Heart right ventricle (tissue), 16 donors: Measurements from ENCODE around the gene SELENOH. TPM values are rescaled to one million over a fixed set of nuclear protein-coding genes. Genes with fewer than 3 reads are reported as not detected.
A peak's percentile ranks its signal among the peaks of the same experiment; 100 is the strongest.
"Not testable (repeated sequence)": the region's sequence is repeated elsewhere in the genome, so short reads cannot be mapped to it uniquely, and the experiment has no call there.

Source experiments
- ATAC-seq, 8 donors: fragments of 200-7000 bp; cut with Tn5 transposase; one replicate each; pipeline ENCODE4 v1.9.1; 2020; ENCODE audit warnings: mild to moderate bottlenecking in 8 of 8, moderate library complexity in 8 of 8, moderate number of reproducible peaks in 1 of 8
- DNase-seq, 2 donors: peaks; one replicate each; pipeline ENCODE4 v3.0.0-alpha.2; 2020
- H3K27ac ChIP-seq, 10 donors: fragments of 200-600 bp; sonication (generic) in 2 of 10; one replicate each; pipeline versions ENCODE4 v1.5.0 to v1.8.0; 2020 to 2022; ENCODE audit warnings: mild to moderate bottlenecking in 3 of 10
- H3K27me3 ChIP-seq, 7 donors: fragments of 200-600 bp; one replicate each; pipeline ENCODE4 v1.8.0; 2021 to 2022; ENCODE audit warnings: mild to moderate bottlenecking in 2 of 7
- H3K36me3 ChIP-seq, 9 donors: fragments of 200-600 bp; sonication (generic) in 1 of 9; one replicate each; pipeline versions ENCODE4 v1.5.0 to v1.8.0; 2020 to 2022; ENCODE audit warnings: mild to moderate bottlenecking in 2 of 9
- H3K4me1 ChIP-seq, 9 donors: fragments of 200-600 bp; sonication (generic) in 1 of 9; one replicate each; pipeline versions ENCODE4 v1.5.0 to v1.8.0; 2020 to 2022; ENCODE audit warnings: mild to moderate bottlenecking in 4 of 9
- H3K4me3 ChIP-seq, 10 donors: fragments of 200-600 bp; sonication (generic) in 2 of 10; one replicate each; pipeline versions ENCODE4 v1.5.0 to v1.8.0; 2020 to 2022; ENCODE audit warnings: mild to moderate bottlenecking in 7 of 10, moderate library complexity in 2 of 10
- H3K9me3 ChIP-seq, 11 donors: fragments of 200-600 bp in 10 of 11; sonication (generic) in 2 of 11; one replicate each; pipeline versions ENCODE4 v1.5.0 to v1.8.0; 2013 to 2022; ENCODE audit warnings: mild to moderate bottlenecking in 2 of 11, control low read depth in 1 of 11, moderate library complexity in 1 of 11
- WGBS, 2 donors: extraction: QIAGEN DNeasy Blood & Tissue Kit; methylation state at CpG; one replicate each; pipeline ENCODE4 v1.1.7; 2013; ENCODE audit warnings: inconsistent platforms in 1 of 2; 5-methylcytosine and 5-hydroxymethylcytosine counted together
- intact Hi-C, 10 donors: fragments of 100-400 bp; cut with DNase I; formaldehyde crosslinking; loops; one replicate each; pipeline versions ENCODE4 v1.11.1 to v1.14.2; 2022
- polyA plus RNA-seq, 2 donors: library from polyadenylated mRNA; stranded (reverse); fragments of 200-250 nt; gene quantifications; one replicate each; pipeline ENCODE4 v1.2.3, GENCODE V29; 2013
- total RNA-seq, 10 donors: library from RNA; stranded (reverse); fragmentation: NEBNext Ultra II Directional in 3 of 10; extraction: Animal tissue kit (Norgen Biotek cat#: 25700) in 3 of 10; gene quantifications; one replicate each; pipeline versions ENCODE4 v1.2.1 to v1.2.4, GENCODE V29; 2021 to 2023
- TF ChIP-seq, protein P1 (sequence below), 9 donors: fragments of 200-600 bp; sonication (generic) in 2 of 9; IDR thresholded peaks; one replicate each; pipeline versions ENCODE4 v1.5.0 to v1.8.0; 2021 to 2022; ENCODE audit warnings: antibody characterized with exemption in 9 of 9, mild to moderate bottlenecking in 5 of 9, moderate library complexity in 1 of 9
- donor health status: Arrhythmogenic right ventricular cardiomyopathy.
- donor health status: ischemic (EF 13 %, LVEDD 7.1; RV severe dilation, severe dysfunction).
- donor health status: healthy with polysubstance abuse.
- donor health status: DM: no; HTN: yes; CAD: no.
- donor health status: DM: no; HTN: no; CAD: no.
- donor health status: ischemic (EF 25% LVEDD 6.9; RV normal size, moderate dysfunction).
- donor health status: ischemic (EF 25% LVEDD 5.7; RV mildly dilated, moderate dysfunction).
- donor health status: healthy.
- donor health status: DM: yes; HTN: yes; CAD: no.
- donor health status: Ischemic cardiomyopathy.
- donor health status: ischemic (EF 35%, LVEDD 5.7; RV mildly dilated, moderate dysfunction).
- donor health status: nonischemic (EF 11% LVEDD 7.7; RV severe dilation, severe dysfunction).
- donor health status: DM: yes; HTN: yes; CAD: no.
- donor health status: PGD.
- donor health status: ischemic (EF 29% LVEDD 5.4; RV normal size, mild dysfunction).
- donor health status: nonischemic (EF 23%, LVEDD 6.1; RV moderate dilation, normal function).

SELENOH gene
- total and polyA plus RNA-seq, 12 donors: 69.8 to 99.0 (median 77.5) TPM

DNA sequence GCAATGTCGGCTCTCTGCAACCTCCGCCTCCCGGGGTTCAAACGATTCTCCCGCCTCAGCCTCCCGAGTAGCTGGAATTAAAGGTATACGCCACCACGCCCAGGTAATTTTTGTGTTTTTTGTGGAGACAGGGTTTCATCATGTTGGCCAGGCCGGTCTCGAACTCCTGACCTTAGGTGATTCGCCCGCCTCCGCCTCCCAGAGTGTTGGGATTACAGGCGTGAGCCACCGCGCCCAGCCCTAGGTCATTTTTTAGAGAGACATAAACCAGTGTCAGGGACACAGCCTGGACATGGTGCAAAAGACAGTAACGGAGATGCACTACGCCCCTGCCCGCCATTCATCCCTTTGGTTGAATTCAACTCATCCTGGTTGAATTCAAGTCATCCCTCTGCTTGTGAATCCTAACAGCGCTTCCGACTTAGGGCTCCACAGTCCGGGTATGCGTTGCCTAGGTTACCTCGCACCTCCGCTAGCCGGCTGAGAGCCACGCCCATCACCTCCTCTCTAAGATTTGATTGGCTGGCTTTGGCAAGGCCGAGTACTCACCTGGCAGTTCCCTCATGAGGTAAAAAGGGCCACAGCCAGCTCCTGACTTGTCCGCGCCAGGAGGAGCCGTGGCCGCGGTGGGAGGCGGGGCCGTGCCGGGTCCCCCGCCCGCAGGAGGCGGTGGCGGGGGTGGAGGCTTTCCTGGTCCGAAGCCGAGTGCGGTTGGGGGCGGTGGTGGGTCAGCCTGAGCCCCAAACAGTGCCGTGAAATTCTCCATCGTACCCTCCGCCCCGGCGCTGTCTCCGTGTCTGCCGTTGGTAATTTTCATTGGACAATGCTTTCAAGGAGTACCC, 29.7 kb upstream of the SELENOH start, which contains the start of gene MED19:
Gene MED19 (minus strand): TSS at position 802 of the 842 bp plus-strand sequence. CDS start 36 bp downstream, at position 766.
- intact Hi-C loops: loop anchor here in 4 of 10 donors (1.0 to 5.0 kb wide), 4 partner anchors 29 to 89 kb away; partner anchors contain the start of gene ZDHHC5 (in 3 of the 4)
- H3K9me3 ChIP-seq: no peaks in the 10 kb centered on the region
- ATAC-seq (peak in 7 of 8 donors; percentile 25 to 61 (median 52)), DNase-seq (peak; percentile 54 to 73)
- WGBS, 2 donors: 5 to 9% methylated on average over 51 of the region's 51 CpGs
- peak within 1 kb of the TSS; percentile 75 to 95 (median 90) for H3K27ac ChIP-seq
- TF ChIP-seq, protein P1, sequence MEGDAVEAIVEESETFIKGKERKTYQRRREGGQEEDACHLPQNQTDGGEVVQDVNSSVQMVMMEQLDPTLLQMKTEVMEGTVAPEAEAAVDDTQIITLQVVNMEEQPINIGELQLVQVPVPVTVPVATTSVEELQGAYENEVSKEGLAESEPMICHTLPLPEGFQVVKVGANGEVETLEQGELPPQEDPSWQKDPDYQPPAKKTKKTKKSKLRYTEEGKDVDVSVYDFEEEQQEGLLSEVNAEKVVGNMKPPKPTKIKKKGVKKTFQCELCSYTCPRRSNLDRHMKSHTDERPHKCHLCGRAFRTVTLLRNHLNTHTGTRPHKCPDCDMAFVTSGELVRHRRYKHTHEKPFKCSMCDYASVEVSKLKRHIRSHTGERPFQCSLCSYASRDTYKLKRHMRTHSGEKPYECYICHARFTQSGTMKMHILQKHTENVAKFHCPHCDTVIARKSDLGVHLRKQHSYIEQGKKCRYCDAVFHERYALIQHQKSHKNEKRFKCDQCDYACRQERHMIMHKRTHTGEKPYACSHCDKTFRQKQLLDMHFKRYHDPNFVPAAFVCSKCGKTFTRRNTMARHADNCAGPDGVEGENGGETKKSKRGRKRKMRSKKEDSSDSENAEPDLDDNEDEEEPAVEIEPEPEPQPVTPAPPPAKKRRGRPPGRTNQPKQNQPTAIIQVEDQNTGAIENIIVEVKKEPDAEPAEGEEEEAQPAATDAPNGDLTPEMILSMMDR (IDR thresholded peaks at IDR 0.05): peak in 3 of 9 donors; percentile 12 to 26 (median 19)
- peaks cover 0 to 26% (median 0%) of the 10 kb centered on the region in 9 donors for H3K36me3 ChIP-seq
- no peaks in the 10 kb centered on the region for H3K27me3 ChIP-seq
- peak within 1 kb of the TSS; percentile 73 to 100 (median 90) for H3K4me3 ChIP-seq
- H3K4me1 ChIP-seq: peaks cover 7 to 56% (median 38%) of the 10 kb centered on the region in 9 donors

GRCh38 chr11:57712256-57713150, 28.8 kb upstream of the SELENOH start, which contains the start of gene TMX2:
Gene TMX2, plus strand, starts transcription at chr11:57712593. Its CDS starts 26 bp downstream, at chr11:57712619.
- Histone ChIP-seq H3K27me3 (no peaks in the 10 kb centered on the region), H3K36me3 (peaks cover 0 to 17% (median 0%) of the 10 kb centered on the region in 9 donors), H3K27ac (peak within 1 kb of the TSS; percentile 75 to 95 (median 90)), H3K4me1 (peaks cover 7 to 55% (median 38%) of the 10 kb centered on the region in 9 donors), H3K9me3 (no peaks in the 10 kb centered on the region), H3K4me3 (peak within 1 kb of the TSS; percentile 73 to 100 (median 90))
- ATAC-seq (peak; percentile 97 to 98 (median 97)), DNase-seq (peak; percentile 88 to 95)
- WGBS, 2 donors: 0 to 1% methylated on average over 53 of the region's 53 CpGs
- intact Hi-C loops: loop anchor here in 4 of 10 donors (1.0 to 5.0 kb wide), 4 partner anchors 28 to 88 kb away; partner anchors contain the start of gene ZDHHC5 (in 3 of the 4)
- TF ChIP-seq, protein P1 (IDR thresholded peaks at IDR 0.05): peak in 1 of 9 donors; percentile 1

GRCh38 chr11:57713835-57714234, 27.5 kb upstream of the SELENOH start:
- Histone ChIP-seq H3K9me3 (no peaks in the 10 kb centered on the region), H3K4me1 (peaks cover 7 to 49% (median 38%) of the 10 kb centered on the region in 9 donors), H3K4me3 (peak overlapping the region in 9 of 10 donors; percentile 73 to 100 (median 87)), H3K27me3 (no peaks in the 10 kb centered on the region), H3K27ac (peak overlapping the region in 1 of 10 donors; percentile 94), H3K36me3 (peaks cover 0 to 17% (median 0%) of the 10 kb centered on the region in 9 donors)
- no peak for DNase-seq
- ATAC-seq: no peak
- intact Hi-C loops: loop anchor here in 3 of 10 donors (5.0 kb wide), 1 partner anchor 47 kb away; the partner anchor contains the start of gene ZDHHC5 (in 3 of the 3)
- 90 to 95% methylated on average over 2 of the region's 2 CpGs for WGBS, 2 donors
- TF ChIP-seq, protein P1 (IDR thresholded peaks at IDR 0.05): no peak

DNA sequence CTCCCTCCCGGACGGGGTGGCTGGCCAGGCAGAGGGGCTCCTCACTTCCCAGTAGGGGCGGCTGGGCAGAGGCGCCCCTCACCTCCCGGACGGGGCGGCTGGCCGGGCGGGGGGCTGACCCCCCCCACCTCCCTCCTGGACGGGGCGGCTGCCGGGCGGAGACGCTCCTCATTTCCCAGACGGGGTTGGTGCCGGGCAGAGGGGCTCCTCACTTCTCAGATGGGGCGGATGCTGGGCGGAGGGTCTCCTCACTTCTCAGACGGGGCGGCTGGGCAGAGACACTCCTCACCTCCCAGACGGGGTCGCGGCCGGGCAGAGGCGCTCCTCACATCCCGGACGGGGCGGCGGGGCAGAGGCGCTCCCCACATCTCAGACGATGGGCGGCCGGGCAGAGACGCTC, 24.6 kb upstream of the SELENOH start:
- Histone ChIP-seq H3K36me3 (peaks cover 0 to 37% (median 0%) of the 10 kb centered on the region in 9 donors), H3K4me1 (peaks cover 7 to 27% (median 26%) of the 10 kb centered on the region in 9 donors)
- H3K27ac ChIP-seq, DNase-seq, H3K27me3 ChIP-seq, ATAC-seq, H3K9me3 ChIP-seq, intact Hi-C loops, H3K4me3 ChIP-seq: not testable (repeated sequence)
- WGBS, 2 donors: 91 to 96% methylated on average over 18 to 28 of the region's 34 CpGs
